A673 (cell line): ENCODE measurements around the gene DLK1. TPM values are rescaled to one million over a fixed set of nuclear protein-coding genes. Genes with fewer than 3 reads are reported as not detected.
A peak's percentile ranks its signal among the peaks of the same experiment; 100 is the strongest.

ENCODE experiments used
- BruUV-seq: library from RNA; stranded (reverse); fragments of 400-500 nt; replicated peaks from 2 replicates; lab custom pipeline; 2021; lab: Mats Ljungman, UMichigan
- CTCF ChIA-PET: fragments of 300-600 bp; sonication (Branson Sonifier 250); formaldehyde crosslinking; loops from one replicate; lab custom pipeline; 2022; ENCODE audit warnings: antibody characterized with exemption; lab: Charles Lee
- POLR2A ChIA-PET: fragments of 300-600 bp; sonication (Branson Sonifier 250); formaldehyde crosslinking; loops from one replicate; lab custom pipeline; 2022; ENCODE audit warnings: antibody characterized with exemption; ENCODE audit not compliant: low non-redundant PET; lab: Charles Lee
- DNase-seq: peaks from one replicate; pipeline ENCODE4 v3.0.0-alpha.2; 2015; ENCODE audit warnings: low spot score
- H3K27ac ChIP-seq: fragments of 200-600 bp; sonication (generic); 2 replicates; pipeline ENCODE4 v1.5.1; 2016; ENCODE audit warnings: mixed run types, low read depth, mild to moderate bottlenecking, mixed read lengths, antibody characterized with exemption, low read length; ENCODE audit not compliant: poor library complexity, severe bottlenecking
- H3K27me3 ChIP-seq: fragments of 200-600 bp; sonication (generic); replicated peaks from 2 replicates; pipeline ENCODE4 v1.6.1; 2017; ENCODE audit warnings: mixed run types, low read depth, mild to moderate bottlenecking, mixed read lengths, antibody characterized with exemption, low read length; ENCODE audit not compliant: insufficient read depth, poor library complexity
- H3K36me3 ChIP-seq: fragments of 200-600 bp; sonication (generic); 2 replicates; pipeline ENCODE4 v1.6.1; 2016; ENCODE audit warnings: mixed run types, mild to moderate bottlenecking, mixed read lengths, antibody characterized with exemption, low read length; ENCODE audit not compliant: insufficient read depth, poor library complexity, severe bottlenecking
- H3K4me1 ChIP-seq: fragments of 200-600 bp; sonication (generic); 2 replicates; pipeline ENCODE4 v1.6.1; 2017; ENCODE audit warnings: mixed run types, mild to moderate bottlenecking, mixed read lengths, antibody characterized with exemption, low read length; ENCODE audit not compliant: insufficient read depth, poor library complexity, severe bottlenecking
- H3K4me3 ChIP-seq: fragments of 200-600 bp; sonication (generic); 2 replicates; pipeline ENCODE4 v1.5.1; 2016; ENCODE audit warnings: low read depth, mixed run types, mild to moderate bottlenecking, mixed read lengths, low read length; ENCODE audit not compliant: poor library complexity, severe bottlenecking
- H3K9me3 ChIP-seq: fragments of 200-600 bp; sonication (generic); 2 replicates; pipeline ENCODE4 v1.6.1; 2016; ENCODE audit warnings: mixed run types, low read depth, mild to moderate bottlenecking, mixed read lengths, antibody characterized with exemption, low read length; ENCODE audit not compliant: poor library complexity, severe bottlenecking
- EZH2 ChIP-seq: fragments of 200-600 bp; sonication (generic); IDR thresholded peaks from 2 replicates; pipeline ENCODE4 v1.6.1; 2017; ENCODE audit warnings: borderline replicate concordance, low read depth, mild to moderate bottlenecking, mixed read lengths, antibody characterized with exemption, low read length; ENCODE audit not compliant: poor library complexity, severe bottlenecking
- intact Hi-C: fragments of 100-400 bp; cut with micrococcal nuclease; formaldehyde crosslinking; loops from one replicate; pipeline ENCODE4 v1.10.0; 2022; ENCODE audit not compliant: unreplicated experiment
- total RNA-seq: library from RNA; stranded (reverse); gene quantifications from 2 replicates; pipeline ENCODE4 v1.2.3, GENCODE V29; 2021
- TF ChIP-seq, protein P1 (sequence below): fragments of 300-800, 200-600 bp; sonication (generic); conservative IDR thresholded peaks from 2 replicates; pipeline ENCODE4 v1.5.1; 2017; ENCODE audit warnings: low read depth, mild to moderate bottlenecking, antibody characterized with exemption, low read length, moderate library complexity, mixed read lengths

DLK1 gene
- total RNA-seq, 1 experiment from 2014 or later, result not detected

DNA sequence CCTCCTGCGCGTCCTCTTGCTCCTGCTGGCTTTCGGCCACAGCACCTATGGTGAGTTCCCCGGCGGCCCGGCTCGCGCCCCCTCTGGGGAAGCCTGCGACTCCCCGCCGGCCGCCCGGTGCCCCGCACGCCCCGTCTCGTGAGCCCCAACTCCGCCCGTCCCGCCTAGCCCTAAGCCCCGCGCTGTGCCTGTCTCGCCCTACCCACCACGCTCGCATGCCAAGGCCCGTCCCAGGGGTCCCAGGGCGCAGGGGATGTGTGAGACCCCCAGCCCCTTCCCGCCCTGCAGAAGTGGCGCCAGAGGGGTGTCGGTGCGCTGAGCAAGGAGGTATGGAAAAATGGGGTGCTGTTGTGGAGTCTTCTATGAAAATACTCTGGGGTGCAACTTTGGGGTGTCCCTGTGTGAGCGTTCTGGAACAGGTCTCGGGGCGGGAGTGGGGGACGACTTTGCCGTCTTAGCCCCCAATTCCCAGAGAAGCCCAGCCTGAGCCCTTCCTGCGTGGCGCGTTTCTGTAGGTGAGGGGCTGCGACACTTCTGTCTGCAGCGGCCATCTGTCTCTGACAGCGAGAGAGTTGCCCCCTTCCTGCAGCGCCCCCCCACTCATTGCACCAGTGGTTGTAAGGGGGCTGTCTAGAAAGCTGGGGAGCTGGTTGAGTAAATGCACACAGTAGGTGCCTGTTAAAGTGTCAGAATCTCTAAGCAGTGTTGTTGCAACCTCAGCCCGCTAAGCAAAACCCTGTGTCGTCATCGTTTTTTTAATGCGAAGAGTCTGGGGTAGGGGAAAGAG is 587 bp downstream of the DLK1 start:
- Histone ChIP-seq H3K27ac (no peak overlapping the region), H3K4me3 (no peak overlapping the region), H3K4me1 (no peaks in the 10 kb centered on the region), H3K9me3 (no peaks in the 10 kb centered on the region), H3K36me3 (no peaks in the 10 kb centered on the region), H3K27me3 (peaks cover 52% of the 10 kb centered on the region)
- intact Hi-C loops, result no loop called here
- no peak for DNase-seq
- no TSS peak for BruUV-seq
- TF ChIP-seq, protein P1, sequence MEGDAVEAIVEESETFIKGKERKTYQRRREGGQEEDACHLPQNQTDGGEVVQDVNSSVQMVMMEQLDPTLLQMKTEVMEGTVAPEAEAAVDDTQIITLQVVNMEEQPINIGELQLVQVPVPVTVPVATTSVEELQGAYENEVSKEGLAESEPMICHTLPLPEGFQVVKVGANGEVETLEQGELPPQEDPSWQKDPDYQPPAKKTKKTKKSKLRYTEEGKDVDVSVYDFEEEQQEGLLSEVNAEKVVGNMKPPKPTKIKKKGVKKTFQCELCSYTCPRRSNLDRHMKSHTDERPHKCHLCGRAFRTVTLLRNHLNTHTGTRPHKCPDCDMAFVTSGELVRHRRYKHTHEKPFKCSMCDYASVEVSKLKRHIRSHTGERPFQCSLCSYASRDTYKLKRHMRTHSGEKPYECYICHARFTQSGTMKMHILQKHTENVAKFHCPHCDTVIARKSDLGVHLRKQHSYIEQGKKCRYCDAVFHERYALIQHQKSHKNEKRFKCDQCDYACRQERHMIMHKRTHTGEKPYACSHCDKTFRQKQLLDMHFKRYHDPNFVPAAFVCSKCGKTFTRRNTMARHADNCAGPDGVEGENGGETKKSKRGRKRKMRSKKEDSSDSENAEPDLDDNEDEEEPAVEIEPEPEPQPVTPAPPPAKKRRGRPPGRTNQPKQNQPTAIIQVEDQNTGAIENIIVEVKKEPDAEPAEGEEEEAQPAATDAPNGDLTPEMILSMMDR, result no peak
- peak; percentile 87 for TF ChIP-seq EZH2
- ChIA-PET CTCF (no interaction called here), POLR2A (no interaction called here)

DNA sequence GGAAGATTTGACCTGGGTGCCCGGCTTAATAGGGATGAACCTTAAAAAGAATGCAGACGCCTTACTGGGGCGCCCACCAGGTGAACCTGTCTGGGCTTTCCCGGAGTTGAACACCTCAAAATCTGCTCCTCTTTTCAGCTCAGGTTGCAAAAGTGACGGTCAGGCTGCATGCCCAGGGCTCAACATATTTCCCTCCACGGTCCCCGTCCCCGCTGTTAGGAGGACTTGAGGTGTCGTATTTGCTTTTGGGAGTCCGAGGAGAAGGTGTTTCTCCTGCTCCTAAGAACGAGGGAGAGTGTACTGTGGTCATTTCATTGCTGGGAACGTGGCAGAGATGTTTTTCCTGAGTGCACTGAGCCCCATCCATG is 1.2 kb downstream of the DLK1 start:
- no TSS peak for BruUV-seq
- no peak overlapping the region for H3K4me3 ChIP-seq
- H3K27ac ChIP-seq, result no peak overlapping the region
- H3K36me3 ChIP-seq, result no peaks in the 10 kb centered on the region
- no peak for DNase-seq
- POLR2A ChIA-PET, result no interaction called here
- intact Hi-C loops, result no loop called here
- CTCF ChIA-PET, result no interaction called here
- peaks cover 52% of the 10 kb centered on the region for H3K27me3 ChIP-seq
- no peaks in the 10 kb centered on the region for H3K4me1 ChIP-seq
- TF ChIP-seq, protein P1, result no peak
- TF ChIP-seq EZH2, result peak; percentile 1
- no peaks in the 10 kb centered on the region for H3K9me3 ChIP-seq

DNA sequence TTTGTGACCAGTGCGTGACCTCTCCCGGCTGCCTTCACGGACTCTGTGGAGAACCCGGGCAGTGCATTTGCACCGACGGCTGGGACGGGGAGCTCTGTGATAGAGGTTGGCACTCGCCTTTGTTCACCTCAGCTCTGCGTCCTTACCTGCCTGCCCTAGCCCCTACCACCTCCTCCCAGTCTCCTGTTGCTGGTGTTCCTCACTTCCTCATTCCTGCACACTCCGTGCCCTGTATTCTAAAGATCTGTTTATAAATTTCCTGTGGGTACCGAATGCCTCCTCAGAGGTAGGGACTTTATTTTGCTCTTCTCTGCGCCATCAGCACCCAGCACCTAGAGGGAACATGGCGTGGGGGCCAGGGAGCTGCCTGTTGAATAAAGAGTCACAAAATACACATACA is 2.3 kb downstream of the DLK1 start:
- H3K9me3 ChIP-seq, result no peaks in the 10 kb centered on the region
- TF ChIP-seq, protein P1, result no peak
- TF ChIP-seq EZH2, result no peak
- BruUV-seq, result no TSS peak
- H3K4me1 ChIP-seq, result no peaks in the 10 kb centered on the region
- H3K27ac ChIP-seq, result no peak overlapping the region
- CTCF ChIA-PET, result no interaction called here
- POLR2A ChIA-PET, result no interaction called here
- no peak overlapping the region for H3K4me3 ChIP-seq
- H3K36me3 ChIP-seq, result no peaks in the 10 kb centered on the region
- intact Hi-C loops, result no loop called here
- H3K27me3 ChIP-seq, result peaks cover 52% of the 10 kb centered on the region
- DNase-seq, result no peak
